GM18502 (cell line): ENCODE results near the gene PUS1.
A peak's percentile ranks its signal among the peaks of the same experiment; 100 is the strongest.
"Not testable (repeated sequence)": the region's sequence is repeated elsewhere in the genome, so short reads cannot be mapped to it uniquely, and the experiment has no call there.

ENCODE experiments used
- ATAC-seq: cut with Tn5 transposase; IDR thresholded peaks from one replicate; pipeline ENCODE4 v1.9.1; 2021; ENCODE audit warnings: mild to moderate bottlenecking; ENCODE audit not compliant: unreplicated experiment, poor library complexity

The PUS1 gene

GRCh38 chr12:131950182-131950913 lies 21.3 kb downstream of the PUS1 start:
- ATAC-seq: peak; percentile 38

GRCh38 chr12:131953810-131954209 lies 24.7 kb downstream of the PUS1 start:
- not testable (repeated sequence) for ATAC-seq

DNA sequence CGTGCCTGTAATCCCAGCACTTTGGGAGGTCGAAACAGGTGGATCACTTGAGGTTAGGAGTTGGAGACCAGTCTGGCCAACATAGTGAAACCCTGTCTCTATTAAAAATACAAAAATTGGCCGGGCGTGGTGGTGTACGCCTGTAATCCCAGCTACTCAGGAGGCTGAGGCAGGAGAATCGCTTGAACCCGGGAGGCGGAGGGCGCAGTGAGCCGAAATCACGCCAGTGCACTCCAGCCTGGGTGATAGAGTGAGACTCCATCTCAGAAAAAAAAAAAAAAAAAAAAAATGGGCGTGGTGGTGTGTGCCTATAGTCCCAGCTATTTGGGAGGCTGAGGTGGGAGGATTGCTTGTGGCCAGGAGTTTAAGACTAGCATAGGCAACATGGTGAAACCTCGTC lies 25.4 kb downstream of the PUS1 start:
- not testable (repeated sequence) for ATAC-seq

DNA sequence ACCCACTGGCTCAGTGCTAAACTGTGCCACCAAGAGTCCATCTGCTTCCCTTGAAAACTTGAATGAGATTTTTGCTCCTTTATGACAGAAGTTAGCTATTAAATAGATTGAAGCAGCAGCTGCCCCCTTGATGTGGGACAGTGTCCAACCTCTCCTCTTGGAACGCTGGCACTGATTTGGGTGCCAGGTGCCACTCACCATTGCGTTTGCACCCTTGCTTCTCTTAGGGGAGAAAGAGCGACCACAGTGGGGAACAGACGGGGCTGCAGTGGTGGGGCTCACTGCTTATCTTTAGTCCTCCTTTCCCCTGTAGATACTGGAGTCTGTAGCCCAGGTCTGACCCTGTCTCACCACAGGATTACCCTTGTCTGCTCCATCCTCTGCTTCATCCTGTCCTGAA lies 30.0 kb downstream of the PUS1 start:
- ATAC-seq: no peak

DNA sequence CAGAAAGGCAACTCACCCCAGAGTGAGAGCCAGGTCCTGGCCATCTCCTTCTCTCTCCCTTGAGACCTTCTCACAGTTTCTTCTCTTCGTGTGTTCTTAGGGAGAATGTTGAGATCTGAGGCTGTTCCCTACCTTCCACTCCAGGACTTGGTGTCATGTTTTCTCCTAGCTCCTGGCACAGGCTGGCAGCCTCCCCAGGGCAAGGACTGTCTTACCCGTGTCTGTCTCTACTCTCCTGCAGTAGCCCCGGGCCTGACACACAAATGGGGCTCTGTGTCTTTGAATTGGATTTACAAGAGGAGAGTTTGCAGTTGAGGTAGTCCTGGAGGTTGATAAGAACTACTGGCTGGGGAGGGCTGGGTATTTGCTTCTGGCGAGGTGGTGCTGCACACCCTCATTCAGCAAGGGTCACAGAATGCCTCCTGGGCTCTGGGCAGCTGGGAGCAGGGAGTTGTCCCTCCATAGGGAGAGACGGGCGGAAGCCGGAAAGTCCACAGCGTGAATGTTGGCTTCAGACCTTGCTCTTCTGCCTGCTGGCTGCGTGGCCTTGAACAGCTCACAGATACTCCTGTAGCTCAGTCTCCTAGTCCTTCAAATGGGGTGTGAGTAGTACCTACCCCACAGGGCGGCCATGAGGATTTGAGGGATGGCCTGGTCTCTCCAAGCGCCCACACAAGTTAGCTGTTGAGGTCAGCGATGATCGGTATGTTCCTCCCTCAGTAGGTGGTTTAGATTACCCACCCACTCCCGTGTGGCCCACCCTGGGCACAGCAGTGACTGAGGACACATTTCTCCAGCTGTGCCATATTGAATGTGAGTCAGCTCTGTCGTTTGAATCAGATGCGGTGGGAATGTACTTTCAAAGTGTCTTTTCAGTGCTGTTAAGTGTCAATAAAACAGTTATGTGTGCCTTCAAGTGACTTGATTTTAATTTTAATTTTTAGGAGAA lies 30.8 kb downstream of the PUS1 start:
- no peak for ATAC-seq

- not testable (repeated sequence) for ATAC-seq
Observed at GRCh38 chr12:131960590-131961325, 31.7 kb downstream of the PUS1 start.

DNA sequence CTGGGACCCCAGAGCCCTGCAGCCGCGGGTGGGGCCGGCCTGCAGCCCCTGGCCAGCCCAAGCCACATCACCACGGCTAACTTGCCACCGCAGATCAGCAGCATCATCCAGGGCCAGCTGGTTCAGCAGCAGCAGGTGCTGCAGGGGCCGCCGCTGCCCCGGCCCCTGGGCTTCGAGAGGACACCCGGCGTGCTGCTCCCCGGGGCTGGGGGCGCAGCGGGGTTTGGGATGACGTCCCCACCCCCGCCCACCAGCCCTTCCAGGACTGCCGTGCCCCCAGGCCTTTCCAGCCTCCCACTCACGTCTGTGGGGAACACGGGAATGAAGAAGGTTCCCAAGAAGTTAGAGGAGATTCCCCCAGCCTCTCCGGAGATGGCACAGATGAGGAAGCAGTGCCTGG lies 32.3 kb downstream of the PUS1 start:
- not testable (repeated sequence) for ATAC-seq

GRCh38 chr12:131962069-131962468 lies 33.0 kb downstream of the PUS1 start:
- no peak for ATAC-seq

GRCh38 chr12:131963381-131963780 lies 34.3 kb downstream of the PUS1 start:
- no peak for ATAC-seq

DNA sequence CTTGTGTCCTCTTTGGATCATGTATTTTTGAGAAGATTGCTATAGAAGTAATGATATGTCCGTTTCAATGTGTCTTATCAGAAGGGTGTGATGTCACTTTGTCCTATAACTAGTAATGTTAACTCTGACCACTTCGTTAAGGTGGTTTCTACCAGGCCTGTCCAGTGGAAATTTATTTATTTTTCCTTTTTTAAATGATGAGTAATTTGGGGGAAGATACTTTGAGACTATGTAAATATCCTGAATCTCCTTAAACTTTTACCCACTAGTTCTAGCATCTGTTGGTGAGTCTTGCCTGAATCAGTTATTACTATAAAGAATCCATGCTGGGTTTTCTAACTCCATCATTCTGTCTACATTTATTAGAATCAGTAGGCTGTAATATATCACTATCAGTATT lies 36.0 kb downstream of the PUS1 start:
- no peak for ATAC-seq

GRCh38 chr12:131971226-131971625 lies 42.1 kb downstream of the PUS1 start:
- ATAC-seq: no peak

DNA sequence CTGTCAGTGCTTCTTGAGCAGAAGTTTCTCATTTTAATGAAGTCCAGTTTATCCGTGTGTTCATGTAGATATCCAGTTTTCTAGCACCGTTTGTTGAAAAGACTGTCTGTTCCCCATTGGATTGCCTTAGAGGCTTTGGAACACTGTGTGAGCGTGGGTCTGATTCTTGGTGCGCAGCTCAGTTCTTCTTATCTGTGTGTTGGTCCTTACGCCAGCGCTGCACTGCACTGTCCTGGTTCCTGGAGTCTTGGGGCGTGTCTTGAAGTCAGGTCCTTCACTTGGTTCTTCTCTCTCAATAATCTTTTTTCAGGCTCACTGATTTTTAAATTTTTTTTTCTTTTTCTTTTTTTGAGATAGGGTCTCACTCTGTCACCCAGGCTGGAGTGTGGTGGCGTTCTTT lies 46.2 kb downstream of the PUS1 start:
- ATAC-seq: no peak

DNA sequence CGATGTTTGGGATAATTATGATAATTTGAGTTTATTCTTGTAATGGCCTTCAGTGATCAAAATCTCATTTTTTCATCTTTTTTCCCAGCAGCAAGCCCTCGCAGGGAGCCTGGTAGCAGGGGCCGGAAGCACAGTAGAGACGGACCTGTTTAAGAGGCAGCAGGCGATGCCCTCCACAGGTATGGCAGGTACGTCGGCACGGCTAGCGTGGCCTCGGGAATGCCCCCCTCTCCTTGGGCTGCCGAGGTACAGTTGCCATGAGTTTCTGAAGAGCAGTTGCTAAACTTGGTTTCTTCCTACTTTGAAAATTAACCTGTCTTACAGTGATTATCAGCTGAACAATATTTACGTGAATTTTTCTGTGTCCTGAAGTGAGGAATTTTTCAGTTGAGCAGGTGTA lies 50.5 kb downstream of the PUS1 start:
- ATAC-seq: no peak

DNA sequence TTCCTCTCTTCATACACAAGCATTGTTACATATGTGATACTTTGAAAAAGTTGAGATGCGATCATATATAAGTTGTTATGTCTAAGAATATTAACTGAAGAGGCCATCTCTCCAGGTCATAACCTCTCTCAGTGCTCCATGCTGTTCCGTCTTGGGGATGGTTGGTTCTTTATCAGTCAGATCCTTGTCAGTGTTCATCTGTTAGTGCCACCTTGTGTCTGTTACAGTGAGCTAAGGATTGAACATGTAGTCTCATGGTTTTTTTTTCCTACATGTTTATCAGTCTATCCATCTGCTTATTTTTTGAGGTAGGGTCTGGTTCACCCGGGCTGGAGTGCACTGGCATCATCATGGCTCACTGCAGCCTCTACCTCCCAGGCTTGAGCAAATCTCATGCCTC lies 51.2 kb downstream of the PUS1 start:
- ATAC-seq: no peak

DNA sequence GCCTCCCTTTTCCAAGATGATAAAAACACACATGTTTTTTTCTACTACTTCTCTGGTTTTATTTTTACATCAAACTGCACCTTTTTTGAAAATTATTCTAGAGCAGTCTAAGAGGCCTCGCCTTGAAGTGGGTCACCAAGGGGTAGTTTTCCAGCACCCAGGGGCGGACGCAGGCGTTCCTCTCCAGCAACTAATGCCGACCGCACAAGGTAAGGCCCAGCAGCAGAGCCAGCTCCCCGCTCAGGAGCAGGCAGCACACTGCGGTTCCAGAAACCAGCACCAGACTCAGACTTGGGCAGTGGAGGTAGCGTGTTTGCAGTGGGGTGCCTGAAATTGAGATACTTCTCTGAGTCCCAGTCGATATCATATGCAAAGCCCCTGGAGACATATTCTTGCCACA lies 52.3 kb downstream of the PUS1 start:
- no peak for ATAC-seq

DNA sequence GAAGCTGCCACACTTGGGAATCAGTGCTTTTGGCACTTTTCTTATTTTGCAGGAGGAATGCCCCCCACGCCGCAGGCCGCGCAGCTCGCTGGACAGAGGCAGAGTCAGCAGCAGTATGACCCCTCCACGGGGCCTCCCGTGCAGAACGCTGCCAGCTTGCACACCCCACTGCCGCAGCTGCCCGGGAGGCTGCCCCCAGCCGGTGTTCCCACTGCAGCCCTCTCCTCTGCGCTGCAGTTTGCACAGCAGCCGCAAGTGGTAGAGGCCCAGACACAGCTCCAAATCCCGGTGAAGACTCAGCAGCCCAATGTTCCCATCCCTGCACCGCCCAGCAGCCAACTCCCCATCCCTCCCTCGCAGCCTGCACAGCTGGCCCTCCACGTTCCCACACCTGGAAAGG lies 53.0 kb downstream of the PUS1 start:
- ATAC-seq: no peak

DNA sequence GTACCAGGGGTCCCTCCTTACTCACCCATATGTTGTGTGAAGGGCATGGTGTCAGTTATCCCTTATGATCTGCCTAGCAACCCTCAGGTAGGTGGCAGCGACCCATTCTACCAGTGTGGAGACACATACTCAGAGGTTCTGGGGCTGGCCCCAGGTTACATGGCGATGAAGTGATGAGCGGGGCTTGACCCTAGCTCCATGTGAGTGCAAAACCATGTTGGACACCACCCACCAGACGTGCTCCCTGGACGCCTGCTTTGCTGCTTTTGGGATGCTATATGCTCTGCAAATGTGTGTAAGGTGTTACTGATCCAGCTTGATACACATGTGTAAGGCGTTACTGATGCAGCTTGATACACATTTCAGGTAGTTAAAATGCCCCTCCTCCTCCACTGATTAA lies 54.0 kb downstream of the PUS1 start:
- no peak for ATAC-seq

DNA sequence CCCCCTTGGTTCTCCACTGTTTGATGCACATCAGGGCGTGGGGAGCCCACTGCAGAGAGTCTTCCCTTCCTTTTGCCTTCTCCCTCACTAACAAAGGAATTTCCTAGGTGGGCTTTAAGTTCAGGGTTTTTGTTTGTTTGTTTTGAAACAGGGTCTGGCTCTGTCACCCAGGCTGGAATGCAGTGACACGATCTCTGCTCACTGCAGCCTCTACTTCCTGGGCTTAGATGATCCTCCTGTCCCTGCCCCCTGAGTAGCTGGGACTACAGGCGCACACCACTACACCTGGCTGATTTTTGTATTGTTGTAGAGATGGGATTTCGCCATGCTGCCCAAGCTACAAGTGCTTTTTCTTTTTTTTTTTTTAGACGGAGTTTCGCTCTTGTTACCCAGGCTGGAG lies 54.5 kb downstream of the PUS1 start:
- ATAC-seq: no peak

DNA sequence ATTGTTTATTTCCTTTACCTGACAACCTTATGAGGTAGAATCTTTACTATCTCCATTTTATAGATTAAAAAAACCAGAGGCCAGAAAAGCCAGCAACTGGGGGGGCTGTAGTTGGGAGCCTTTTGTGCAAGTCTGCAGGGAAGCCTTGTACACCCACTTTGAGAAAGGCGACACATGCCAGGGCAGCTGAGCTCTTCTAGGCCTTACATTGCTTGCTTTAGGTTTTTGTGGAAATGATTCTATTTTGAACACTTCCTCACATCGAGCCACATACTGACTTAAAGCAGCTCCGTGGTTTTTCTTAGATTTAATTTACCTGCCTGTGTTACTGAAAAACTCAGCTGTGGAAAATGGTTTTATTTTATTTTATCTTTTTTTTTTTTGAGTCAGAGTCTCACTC lies 55.3 kb downstream of the PUS1 start:
- no peak for ATAC-seq

DNA sequence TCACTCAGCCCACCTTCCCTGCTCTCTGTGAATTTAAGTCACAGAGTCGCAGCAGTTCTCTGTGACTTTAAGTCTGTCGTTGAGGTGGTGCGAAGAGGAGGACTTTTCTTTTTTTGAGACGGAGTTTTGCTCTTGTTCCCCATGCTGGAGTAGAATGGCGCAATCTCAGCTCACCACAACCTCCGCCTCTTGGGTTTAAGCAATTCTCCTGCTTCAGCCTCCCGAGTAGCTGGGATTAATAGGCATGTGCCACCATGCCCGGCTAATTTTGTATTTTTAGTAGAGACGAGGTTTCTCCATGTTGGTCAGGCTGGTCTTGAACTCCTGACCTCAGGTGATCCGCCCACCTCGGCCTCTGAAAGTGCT lies 56.4 kb downstream of the PUS1 start:
- ATAC-seq: not testable (repeated sequence)

DNA sequence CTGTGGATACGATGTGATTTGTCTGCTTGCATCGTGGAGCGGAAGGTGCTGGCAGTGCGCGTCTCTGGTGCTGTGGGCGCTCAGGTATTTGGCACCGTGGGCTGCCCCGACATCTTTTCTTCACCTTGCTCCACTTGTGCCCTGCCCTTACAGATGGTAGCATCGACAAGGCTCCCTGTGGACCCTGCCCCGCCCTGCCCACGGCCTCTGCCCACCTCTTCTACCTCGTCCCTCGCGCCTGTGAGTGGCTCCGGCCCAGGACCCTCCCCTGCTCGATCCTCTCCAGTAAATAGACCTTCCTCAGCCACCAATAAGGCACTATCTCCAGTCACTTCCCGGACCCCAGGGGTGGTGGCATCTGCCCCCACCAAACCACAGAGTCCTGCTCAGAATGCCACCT lies 57.3 kb downstream of the PUS1 start:
- no peak for ATAC-seq
